ENCODE data around the gene ERBB2.

DNA sequence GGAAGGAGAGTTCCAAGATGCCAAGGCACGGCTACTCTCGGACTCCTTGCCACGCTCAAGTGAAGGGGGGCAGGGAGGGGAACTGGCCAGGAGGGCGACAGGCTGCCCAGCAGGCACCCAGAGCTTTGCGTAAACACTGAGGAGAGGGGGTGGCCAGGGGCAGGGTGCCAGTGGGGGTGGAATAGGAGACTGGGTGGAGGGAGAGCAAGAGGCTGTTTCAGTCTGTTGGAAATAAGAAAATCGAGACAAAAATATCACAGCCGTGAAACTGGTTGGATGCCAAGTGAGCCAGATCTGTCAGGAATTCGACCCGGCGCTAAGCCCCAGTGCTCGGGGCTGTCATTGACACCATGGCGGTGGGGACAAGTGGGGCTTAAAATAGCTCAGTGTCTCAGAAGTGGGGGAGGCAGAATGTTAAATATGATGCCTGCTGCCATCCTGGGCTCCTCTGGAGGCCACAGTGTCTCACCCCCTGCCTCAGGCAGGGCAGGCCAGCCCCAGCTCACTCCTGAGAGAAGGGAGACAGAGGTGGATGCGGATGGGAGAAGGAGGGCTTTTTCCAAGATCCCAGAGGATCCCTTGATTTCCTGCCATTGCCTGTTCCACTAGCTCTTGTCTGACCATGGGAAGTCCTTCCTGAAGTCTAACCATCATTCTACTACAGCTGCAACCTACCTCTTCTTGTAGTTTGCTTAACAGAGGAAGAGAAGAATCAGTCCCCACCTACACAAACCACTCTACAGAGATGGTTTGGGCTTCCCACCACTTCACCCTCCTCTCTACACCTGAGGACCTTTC lies 22.1 kb upstream of the ERBB2 start:
- TF ChIP-seq POLR2AphosphoS2 (IDR thresholded peaks at IDR 0.05; ENCODE audit: low read length) (no peak), CBFB (CRISPR knock-in tag; IDR thresholded peaks at IDR 0.05) (no peak), JUNB (CRISPR knock-in tag; conservative IDR thresholded peaks at IDR 0.05) (no peak), ZNF507 (tag; conservative IDR thresholded peaks at IDR 0.05) (no peak), NFE2L1 (tag; IDR thresholded peaks at IDR 0.05; ENCODE audit: borderline replicate concordance, low read depth) (no peak), CTBP1 (IDR thresholded peaks at IDR 0.05; ENCODE audit: borderline replicate concordance) (no peak), EP300 (IDR thresholded peaks at IDR 0.05; ENCODE audit: low read length) (no peak), HMG20B (CRISPR knock-in tag; IDR thresholded peaks at IDR 0.05) (no peak), TEAD1 (CRISPR knock-in tag; IDR thresholded peaks at IDR 0.05) (no peak), SMARCC2 (IDR thresholded peaks at IDR 0.05; ENCODE audit: low read depth) (no peak), HMG20A (CRISPR knock-in tag; conservative IDR thresholded peaks at IDR 0.05) (no peak)
- TF ChIP-seq, protein P1, sequence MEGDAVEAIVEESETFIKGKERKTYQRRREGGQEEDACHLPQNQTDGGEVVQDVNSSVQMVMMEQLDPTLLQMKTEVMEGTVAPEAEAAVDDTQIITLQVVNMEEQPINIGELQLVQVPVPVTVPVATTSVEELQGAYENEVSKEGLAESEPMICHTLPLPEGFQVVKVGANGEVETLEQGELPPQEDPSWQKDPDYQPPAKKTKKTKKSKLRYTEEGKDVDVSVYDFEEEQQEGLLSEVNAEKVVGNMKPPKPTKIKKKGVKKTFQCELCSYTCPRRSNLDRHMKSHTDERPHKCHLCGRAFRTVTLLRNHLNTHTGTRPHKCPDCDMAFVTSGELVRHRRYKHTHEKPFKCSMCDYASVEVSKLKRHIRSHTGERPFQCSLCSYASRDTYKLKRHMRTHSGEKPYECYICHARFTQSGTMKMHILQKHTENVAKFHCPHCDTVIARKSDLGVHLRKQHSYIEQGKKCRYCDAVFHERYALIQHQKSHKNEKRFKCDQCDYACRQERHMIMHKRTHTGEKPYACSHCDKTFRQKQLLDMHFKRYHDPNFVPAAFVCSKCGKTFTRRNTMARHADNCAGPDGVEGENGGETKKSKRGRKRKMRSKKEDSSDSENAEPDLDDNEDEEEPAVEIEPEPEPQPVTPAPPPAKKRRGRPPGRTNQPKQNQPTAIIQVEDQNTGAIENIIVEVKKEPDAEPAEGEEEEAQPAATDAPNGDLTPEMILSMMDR (IDR thresholded peaks at IDR 0.05 in 2 of 3, conservative IDR thresholded peaks at IDR 0.05 in 1 of 3; ENCODE audit: insufficient read depth in 2 of 3, low read depth in 1 of 3, low read length in 3 of 3): no peak
- TF ChIP-seq, protein P2, sequence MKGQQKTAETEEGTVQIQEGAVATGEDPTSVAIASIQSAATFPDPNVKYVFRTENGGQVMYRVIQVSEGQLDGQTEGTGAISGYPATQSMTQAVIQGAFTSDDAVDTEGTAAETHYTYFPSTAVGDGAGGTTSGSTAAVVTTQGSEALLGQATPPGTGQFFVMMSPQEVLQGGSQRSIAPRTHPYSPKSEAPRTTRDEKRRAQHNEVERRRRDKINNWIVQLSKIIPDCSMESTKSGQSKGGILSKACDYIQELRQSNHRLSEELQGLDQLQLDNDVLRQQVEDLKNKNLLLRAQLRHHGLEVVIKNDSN (CRISPR knock-in tag; IDR thresholded peaks at IDR 0.05): no peak
- TF ChIP-seq, protein P3, sequence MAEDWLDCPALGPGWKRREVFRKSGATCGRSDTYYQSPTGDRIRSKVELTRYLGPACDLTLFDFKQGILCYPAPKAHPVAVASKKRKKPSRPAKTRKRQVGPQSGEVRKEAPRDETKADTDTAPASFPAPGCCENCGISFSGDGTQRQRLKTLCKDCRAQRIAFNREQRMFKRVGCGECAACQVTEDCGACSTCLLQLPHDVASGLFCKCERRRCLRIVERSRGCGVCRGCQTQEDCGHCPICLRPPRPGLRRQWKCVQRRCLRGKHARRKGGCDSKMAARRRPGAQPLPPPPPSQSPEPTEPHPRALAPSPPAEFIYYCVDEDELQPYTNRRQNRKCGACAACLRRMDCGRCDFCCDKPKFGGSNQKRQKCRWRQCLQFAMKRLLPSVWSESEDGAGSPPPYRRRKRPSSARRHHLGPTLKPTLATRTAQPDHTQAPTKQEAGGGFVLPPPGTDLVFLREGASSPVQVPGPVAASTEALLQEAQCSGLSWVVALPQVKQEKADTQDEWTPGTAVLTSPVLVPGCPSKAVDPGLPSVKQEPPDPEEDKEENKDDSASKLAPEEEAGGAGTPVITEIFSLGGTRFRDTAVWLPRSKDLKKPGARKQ (CRISPR knock-in tag; IDR thresholded peaks at IDR 0.05): no peak
